Fibroblast of skin of right quadriceps (primary cell): ENCODE measurements around the gene PCSK1N.
"Not testable (repeated sequence)": the region's sequence is repeated elsewhere in the genome, so short reads cannot be mapped to it uniquely, and the experiment has no call there.

Experiments used
- DNase-seq: peaks from one replicate; pipeline ENCODE4 v3.0.0-alpha.2; 2013

The PCSK1N gene, protein sequence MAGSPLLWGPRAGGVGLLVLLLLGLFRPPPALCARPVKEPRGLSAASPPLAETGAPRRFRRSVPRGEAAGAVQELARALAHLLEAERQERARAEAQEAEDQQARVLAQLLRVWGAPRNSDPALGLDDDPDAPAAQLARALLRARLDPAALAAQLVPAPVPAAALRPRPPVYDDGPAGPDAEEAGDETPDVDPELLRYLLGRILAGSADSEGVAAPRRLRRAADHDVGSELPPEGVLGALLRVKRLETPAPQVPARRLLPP

DNA sequence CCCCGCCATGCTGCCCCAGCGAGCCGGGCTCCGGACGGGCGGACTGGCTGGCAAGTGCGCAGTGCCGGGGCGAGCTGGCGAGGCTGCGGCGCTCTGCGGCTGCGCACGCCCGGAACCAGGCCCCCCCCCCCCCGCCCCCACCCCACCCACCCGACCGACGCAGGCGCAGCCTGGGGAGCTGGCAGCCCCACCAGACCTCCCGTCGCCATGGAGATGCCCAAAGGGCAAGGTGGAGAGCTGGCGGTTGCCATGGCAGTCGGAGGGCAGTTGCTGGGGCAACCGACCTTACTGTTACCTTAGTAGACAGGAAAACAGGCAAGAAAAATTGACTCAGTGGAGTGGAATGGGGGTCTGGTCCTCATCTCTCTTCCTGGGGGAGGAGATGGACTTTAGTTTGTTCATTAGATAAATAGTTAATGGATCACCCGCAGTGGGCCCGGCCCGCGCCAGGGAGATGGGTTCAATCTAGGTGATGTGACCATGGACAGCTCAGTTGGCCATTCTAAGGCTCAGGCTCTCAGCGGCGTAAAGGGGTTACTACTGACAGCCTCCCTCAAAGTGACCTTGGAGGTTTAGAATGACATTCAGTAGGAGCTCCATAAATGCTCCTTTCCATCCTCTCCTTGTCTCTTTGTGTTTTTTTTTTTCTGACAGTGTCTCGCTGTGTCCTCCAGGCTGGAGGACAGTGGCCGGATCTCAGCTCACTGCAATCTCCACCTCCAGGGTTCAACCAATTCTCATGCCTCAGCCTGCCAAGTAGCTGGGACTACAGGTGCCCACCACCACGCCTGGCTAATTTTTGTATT lies at the start of gene PCSK1N:
Gene PCSK1N, minus strand, starts transcription at position 87 of the 806 bp plus-strand sequence. Its CDS starts 78 bp downstream, at position 9.
- no peak for DNase-seq

DNA sequence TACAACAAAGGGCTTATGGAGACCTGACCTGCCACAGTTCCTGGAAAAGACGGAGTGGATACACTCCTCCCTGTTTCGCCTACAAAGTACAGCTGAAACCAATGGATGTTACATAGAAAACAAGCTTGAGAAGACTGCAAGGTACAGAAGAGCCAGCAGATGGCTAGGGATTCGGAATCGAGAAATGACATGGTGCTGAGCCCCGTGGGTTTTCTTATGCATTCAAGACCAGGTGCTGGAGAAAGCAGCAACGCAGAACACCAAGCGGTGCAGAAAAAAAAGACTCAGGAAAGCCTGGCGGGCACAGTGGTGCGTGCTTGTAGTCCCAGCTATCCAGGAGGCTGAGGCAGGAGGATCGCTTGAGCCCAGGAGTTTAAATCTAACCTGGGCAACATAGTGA lies 48.3 kb upstream of the PCSK1N start:
- no peak for DNase-seq

GRCh38 chrX:48876944-48877343 lies 41.5 kb upstream of the PCSK1N start:
- not testable (repeated sequence) for DNase-seq

GRCh38 chrX:48872017-48872416 lies 36.6 kb upstream of the PCSK1N start:
- not testable (repeated sequence) for DNase-seq

- DNase-seq = peak; percentile 27
Measured at GRCh38 chrX:48864210-48864609, 28.8 kb upstream of the PCSK1N start.

- DNase-seq = peak; percentile 2
Measured at GRCh38 chrX:48854898-48855297, 19.5 kb upstream of the PCSK1N start.

DNA sequence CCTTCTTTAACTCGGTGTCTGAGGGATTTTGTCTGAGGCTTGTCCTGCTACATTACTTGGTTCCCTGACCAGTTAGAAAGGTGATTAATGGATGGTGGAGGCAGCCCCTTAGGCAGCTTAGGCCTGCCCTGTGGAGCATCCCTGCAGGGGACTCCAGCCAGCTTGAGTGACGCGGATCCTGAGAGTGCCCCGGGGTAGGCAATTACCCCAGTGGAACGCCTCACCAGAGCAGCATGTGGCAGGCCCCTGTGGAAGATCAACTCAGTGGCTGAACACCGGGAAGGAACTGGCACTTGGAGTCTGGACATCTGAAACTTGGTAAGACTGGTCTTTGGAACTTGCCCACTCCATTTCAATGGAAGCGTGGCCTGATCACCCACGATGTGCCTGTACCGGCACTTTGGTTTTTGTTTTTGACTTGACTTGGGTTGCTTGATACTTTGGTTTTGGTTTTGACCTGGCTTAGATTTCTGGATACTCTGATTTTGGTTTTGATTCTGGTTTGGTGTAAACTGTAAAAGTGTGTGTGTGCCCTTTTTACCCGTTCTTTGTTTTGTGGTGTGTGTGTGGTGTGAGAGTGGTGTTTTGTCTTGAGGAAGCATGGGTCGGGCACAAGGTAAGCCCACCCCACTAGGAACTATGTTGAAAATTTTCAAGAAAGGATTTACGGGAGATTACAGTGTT lies 18.9 kb upstream of the PCSK1N start:
- DNase-seq = not testable (repeated sequence)

DNA sequence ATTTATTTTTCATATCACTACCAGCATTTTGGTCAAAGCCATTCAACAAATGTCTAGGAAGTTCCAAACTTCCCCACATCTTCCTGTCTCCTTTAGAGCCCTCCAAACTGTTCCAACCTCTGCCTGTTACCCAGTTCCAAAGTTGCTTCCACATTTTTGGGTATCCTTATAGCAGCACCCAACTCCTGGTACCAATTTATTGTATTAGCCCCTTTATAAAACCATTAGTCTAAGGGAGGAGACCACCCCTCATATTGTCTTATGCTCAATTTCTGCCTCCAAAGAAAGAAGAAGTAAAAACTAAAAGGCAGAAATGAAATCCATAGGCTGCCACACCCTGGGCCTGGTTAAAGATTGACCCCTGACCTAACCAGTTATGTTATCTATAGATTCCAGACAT lies 18.1 kb upstream of the PCSK1N start:
- DNase-seq = not testable (repeated sequence)

DNA sequence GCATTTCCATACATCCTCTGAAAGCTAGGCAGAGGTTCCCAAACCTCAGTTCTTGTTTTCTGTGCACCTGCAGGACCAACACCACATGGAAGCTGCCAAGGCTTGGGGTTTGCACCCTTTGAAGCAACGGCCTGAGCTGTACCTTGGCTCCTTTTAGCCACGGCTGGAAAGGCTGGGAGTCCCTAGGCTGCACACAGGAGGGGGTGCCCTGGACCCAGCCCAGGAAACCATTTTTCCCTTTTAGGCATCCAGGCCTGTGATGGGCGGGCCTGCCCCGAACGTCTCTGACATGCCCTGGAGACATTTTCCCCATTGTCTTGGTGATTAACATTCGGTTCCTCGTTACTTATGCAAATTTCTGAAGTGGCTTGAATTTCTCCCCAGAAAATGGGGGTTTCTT lies 17.4 kb upstream of the PCSK1N start:
- no peak for DNase-seq

DNA sequence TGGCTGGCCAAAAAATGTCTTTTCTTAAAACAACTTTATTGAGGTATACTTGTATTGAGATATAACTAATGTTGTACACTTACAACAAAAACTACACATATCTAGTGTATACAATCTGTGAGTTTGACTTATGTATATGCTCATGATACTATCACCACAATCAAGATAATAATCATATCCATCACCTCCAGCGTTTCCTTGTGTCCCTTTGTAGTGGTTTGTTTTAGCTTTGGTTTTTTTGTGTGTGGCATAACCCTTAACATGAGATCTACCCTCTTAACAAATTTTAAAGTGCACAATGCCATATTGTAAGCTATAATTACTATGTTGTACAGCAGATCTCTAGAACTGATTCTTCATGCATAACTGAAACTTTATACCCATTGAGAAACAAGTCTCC lies 13.4 kb upstream of the PCSK1N start:
- no peak for DNase-seq

DNA sequence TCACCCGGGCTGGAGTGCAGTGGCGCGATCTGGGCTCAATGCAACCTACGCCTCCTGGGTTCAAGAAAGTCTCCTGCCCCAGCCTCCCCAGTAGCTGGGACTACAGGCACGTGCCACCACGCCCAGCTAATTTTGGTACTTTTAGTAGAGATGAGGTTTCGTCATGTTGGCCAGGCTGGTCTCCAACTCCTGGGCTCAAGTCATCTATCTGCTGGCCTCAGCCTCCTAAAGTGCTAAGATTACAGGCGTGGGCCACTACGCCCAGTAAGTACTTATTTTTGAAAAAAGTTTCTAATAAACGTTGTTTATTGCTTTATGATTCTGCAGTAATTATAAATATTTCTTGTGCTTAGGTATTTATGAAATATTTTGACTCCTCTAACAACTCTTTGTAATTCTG lies 4.3 kb upstream of the PCSK1N start:
- no peak for DNase-seq

GRCh38 chrX:48834383-48834709 lies 1.1 kb downstream of the PCSK1N start:
- DNase-seq = no peak

DNA sequence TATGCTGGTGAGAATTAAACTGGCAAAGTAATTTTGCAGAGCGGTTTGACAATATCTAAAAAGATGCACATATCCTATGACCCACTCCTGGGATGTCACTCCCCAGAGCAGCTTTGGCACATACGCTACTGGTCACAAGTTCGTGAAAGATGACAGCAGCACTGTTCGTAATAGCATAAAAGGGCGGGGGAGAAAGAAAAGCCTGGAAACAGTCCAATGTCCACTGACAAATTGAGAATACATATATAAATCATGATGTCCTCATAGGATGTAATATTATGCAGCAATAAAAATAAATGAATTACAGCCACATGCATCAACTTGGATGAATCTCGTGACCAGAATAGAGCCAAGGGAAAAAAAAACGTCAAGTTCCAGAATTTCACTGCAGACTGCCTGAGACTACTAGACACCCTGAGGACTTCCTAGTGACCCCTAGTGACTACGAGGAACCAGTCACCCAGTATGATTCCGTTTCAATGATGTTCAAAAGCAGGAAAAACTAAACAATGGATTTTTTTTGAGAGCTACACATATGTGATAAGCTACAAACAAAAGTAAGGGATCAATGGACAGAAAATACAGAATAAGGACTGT lies 1.8 kb downstream of the PCSK1N start:
- no peak for DNase-seq

- no peak for DNase-seq
Measured at GRCh38 chrX:48831909-48832291, 3.5 kb downstream of the PCSK1N start.

GRCh38 chrX:48831136-48831908 lies 4.1 kb downstream of the PCSK1N start:
- DNase-seq = no peak

- no peak for DNase-seq
Measured at GRCh38 chrX:48829016-48829735, 6.2 kb downstream of the PCSK1N start.

GRCh38 chrX:48827654-48827968 lies 7.8 kb downstream of the PCSK1N start:
- DNase-seq = no peak

DNA sequence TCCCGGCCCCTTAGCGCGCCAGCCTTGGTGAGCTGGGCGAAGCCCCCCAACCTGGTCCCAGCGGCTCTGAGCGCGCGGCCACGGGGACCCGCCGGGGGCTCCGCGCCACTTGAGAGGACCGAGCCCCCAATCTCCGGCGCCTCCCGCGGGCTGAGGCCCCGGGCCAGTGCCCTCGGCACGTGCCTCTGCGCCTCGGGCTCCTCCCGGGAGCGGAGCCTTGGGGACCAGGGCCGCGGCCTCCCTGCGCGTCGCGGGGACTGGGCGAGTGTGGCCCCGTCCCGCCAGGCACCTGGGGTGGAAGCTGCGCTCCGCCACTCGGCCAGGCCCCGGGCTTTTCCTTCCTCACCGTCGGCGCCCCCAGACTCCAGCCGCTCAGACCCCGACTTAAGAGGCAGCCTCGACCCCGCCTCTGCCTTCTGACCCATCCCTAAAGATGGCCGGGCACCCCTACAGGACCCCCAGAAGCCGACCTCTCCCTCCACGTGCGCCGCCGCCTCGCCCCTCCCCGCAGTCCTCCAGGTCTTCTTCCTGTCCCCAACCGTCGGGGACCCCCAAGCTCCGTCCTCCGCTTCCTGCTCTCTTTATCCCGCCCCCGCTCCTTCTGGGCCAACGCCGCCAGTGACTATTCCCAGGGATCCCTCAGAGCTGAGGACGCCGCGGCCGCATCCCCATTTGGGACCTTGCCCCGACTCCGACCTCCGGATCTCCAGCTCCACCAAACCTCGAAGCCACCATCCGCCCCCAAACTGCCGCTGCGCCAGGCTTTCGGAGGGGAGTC lies 8.3 kb downstream of the PCSK1N start:
- DNase-seq = no peak

GRCh38 chrX:48826135-48826875 lies 9.1 kb downstream of the PCSK1N start, which contains the start of gene ERAS:
Gene ERAS, plus strand, starts transcription at chrX:48826513. Its CDS starts 2,611 bp downstream, at chrX:48829124.
- DNase-seq = no peak

- no peak for DNase-seq
Measured at GRCh38 chrX:48824066-48824465, 11.3 kb downstream of the PCSK1N start.

DNA sequence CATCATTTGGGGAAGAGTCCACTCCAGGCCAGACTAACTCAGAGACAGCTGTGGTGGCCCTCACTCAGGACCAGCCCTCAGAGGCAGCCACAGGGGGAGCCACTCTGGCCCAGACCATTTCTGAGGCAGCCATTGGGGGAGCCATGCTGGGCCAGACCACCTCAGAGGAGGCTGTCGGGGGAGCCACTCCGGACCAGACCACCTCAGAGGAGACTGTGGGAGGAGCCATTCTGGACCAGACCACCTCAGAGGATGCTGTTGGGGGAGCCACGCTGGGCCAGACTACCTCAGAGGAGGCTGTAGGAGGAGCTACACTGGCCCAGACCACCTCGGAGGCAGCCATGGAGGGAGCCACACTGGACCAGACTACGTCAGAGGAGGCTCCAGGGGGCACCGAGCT lies 12.4 kb downstream of the PCSK1N start:
- DNase-seq = no peak
